AG04450 (cell line): ENCODE results near the gene FTHL17. TPM values are rescaled to one million over a fixed set of nuclear protein-coding genes. Genes with fewer than 3 reads are reported as not detected.

Source experiments
- CTCF ChIA-PET: fragments of 300-600, 350-600 bp; formaldehyde crosslinking; extraction: SDS; loops from one replicate; lab custom pipeline; 2022; ENCODE audit warnings: antibody characterized with exemption, inconsistent platforms; lab: Charles Lee
- POLR2A ChIA-PET: fragments of 350-600 bp; formaldehyde crosslinking; extraction: SDS; loops from one replicate; lab custom pipeline; 2021; ENCODE audit warnings: antibody characterized with exemption, inconsistent platforms; lab: Yijun Ruan, JAX
- DNase-seq: peaks from one replicate; pipeline ENCODE4 v3.0.0-alpha.2; 2011; ENCODE audit warnings: low read depth, low spot score
- H3K27ac ChIP-seq: one replicate; pipeline ENCODE4 v1.5.1; 2012; ENCODE audit warnings: low read depth, low read length, control low read depth
- H3K27me3 ChIP-seq: one replicate; pipeline ENCODE4 v1.6.0; 2012; ENCODE audit warnings: low read length; ENCODE audit not compliant: control insufficient read depth, insufficient read depth
- H3K4me3 ChIP-seq: 2 replicates; pipeline ENCODE4 v1.5.1; 2011; ENCODE audit warnings: mild to moderate bottlenecking, low read depth, low read length, control low read depth
- H3K9me3 ChIP-seq: 2 replicates; pipeline ENCODE4 v1.5.1; 2012; ENCODE audit warnings: low read length; ENCODE audit not compliant: control insufficient read depth, insufficient read depth
- CTCF ChIP-seq: IDR thresholded peaks from 2 replicates; pipeline ENCODE4 v1.5.1; 2011; ENCODE audit warnings: low read depth, low read length, control low read depth, inconsistent platforms
- polyA plus RNA-seq: library from polyadenylated mRNA; depleted of rRNA; stranded (reverse); fragments of >200 nt; gene quantifications from 2 replicates; pipeline ENCODE4 v1.2.3, GENCODE V29; 2011

The FTHL17 gene
- polyA plus RNA-seq, 1 experiment: not detected

GRCh38 chrX:31092970-31093638 is 21.3 kb upstream of the FTHL17 start:
- Histone ChIP-seq H3K27me3 (peaks cover 2% of the 10 kb centered on the region), H3K4me3 (no peak overlapping the region), H3K9me3 (no peaks in the 10 kb centered on the region), H3K27ac (no peak overlapping the region)
- ChIA-PET CTCF (no interaction called here), POLR2A (no interaction called here)
- DNase-seq: no peak
- TF ChIP-seq CTCF: no peak

GRCh38 chrX:31092476-31092875 is 20.6 kb upstream of the FTHL17 start:
- no peak overlapping the region for H3K27ac ChIP-seq
- ChIA-PET CTCF (no interaction called here), POLR2A (no interaction called here)
- H3K9me3 ChIP-seq: no peaks in the 10 kb centered on the region
- no peak overlapping the region for H3K4me3 ChIP-seq
- H3K27me3 ChIP-seq: peaks cover 2% of the 10 kb centered on the region
- no peak for TF ChIP-seq CTCF
- DNase-seq: no peak

GRCh38 chrX:31091819-31092218 is 20.0 kb upstream of the FTHL17 start:
- no peaks in the 10 kb centered on the region for H3K9me3 ChIP-seq
- ChIA-PET CTCF (no interaction called here), POLR2A (no interaction called here)
- no peak for TF ChIP-seq CTCF
- no peak for DNase-seq
- H3K27ac ChIP-seq: no peak overlapping the region
- no peak overlapping the region for H3K4me3 ChIP-seq
- peaks cover 2% of the 10 kb centered on the region for H3K27me3 ChIP-seq

- POLR2A ChIA-PET: no interaction called here
- no peak for DNase-seq
- Histone ChIP-seq H3K27me3 (no peaks in the 10 kb centered on the region), H3K9me3 (peaks cover 7% of the 10 kb centered on the region), H3K4me3 (no peak overlapping the region), H3K27ac (no peak overlapping the region)
- CTCF ChIA-PET: no interaction called here
- no peak for TF ChIP-seq CTCF
These were observed 2.7 kb upstream of the FTHL17 start for GRCh38 chrX:31074522-31074921.

GRCh38 chrX:31071262-31071661 is 579 bp downstream of the FTHL17 start:
- H3K27ac ChIP-seq: no peak overlapping the region

More at GRCh38 chrX:31071262-31071661, 579 bp downstream of the FTHL17 start:
- Histone ChIP-seq H3K4me3 (no peak overlapping the region), H3K9me3 (peaks cover 7% of the 10 kb centered on the region), H3K27me3 (no peaks in the 10 kb centered on the region)
- DNase-seq: no peak
- ChIA-PET CTCF (no interaction called here), POLR2A (no interaction called here)
- no peak for TF ChIP-seq CTCF
